ENCODE data around the gene MXI1.

The MXI1 gene

GRCh38 chr10:110207011-110207804, at the start of gene MXI1:
Gene MXI1 (plus strand): TSS chr10:110207605. CDS start chr10:110207809, 204 bp downstream.
- peak; percentile 49 for DNase-seq

- no peak for DNase-seq
Observed at GRCh38 chr10:110158051-110159005, 49.1 kb upstream of the MXI1 start.

DNA sequence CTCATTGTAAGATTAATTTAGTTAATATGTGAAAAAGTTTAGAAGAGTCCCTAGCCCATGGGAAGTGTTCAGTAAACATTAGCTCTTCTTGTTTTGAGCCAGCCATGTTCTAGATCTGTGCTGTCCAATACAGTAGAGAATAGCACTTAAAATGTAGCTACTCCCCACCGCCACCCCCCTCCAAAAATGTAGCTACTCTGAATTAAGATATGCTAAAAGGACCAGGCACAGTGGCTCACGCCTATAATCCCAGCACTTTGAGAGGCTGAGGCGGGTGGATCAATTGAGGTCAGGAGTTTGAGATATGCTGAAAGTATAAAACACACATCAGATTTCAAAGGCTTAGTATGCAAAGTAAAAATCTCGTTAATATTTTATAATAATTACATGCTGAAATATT, 47.3 kb upstream of the MXI1 start:
- DNase-seq, result no peak

DNA sequence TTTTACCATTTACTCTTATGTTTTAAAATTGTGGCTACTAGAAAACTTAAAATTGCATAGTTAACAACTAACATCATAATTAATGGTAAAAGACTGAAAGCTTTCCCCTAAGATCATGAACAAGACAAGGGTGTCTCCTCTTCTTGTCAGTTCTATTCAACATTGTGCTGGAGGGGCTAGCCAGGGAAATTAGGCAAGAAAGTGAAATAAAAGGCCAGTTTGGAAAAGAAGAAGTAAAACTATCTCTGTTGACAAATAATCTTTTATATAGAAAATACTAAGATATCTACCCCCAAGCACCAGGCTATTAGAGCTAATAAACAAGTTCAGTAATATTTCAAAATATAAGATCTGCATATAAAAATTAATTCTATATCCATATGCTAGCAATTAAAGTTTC, 46.9 kb upstream of the MXI1 start:
- DNase-seq, result no peak

GRCh38 chr10:110162741-110163145, 44.7 kb upstream of the MXI1 start:
- DNase-seq, result no peak

DNA sequence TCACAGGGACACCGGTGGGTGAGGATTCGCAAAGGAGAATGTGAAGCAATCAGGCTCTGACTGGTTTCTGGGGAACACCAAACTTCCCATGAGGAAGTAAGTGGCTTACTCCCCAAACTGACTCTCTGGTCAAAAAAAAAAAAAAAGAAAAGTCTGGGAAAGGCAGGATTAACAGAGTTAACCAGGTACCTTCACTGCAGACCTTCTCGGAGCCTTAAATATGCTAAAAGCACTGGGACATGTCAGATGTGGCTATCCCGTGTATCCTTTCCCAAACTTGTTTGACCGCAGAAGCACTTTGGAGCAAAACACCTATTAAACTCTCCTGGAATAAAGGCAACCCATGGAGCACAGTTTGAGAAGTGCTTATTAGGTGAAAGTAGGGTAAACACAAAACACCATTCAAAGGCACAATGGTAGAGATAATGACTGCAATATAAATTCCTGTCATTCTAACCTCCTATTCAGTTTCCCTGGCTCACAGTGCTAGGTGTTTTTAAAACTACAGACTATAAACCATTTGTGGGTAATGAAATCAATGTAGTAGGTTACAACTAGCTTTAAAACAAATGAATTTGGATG, 44.1 kb upstream of the MXI1 start:
- DNase-seq, result no peak

DNA sequence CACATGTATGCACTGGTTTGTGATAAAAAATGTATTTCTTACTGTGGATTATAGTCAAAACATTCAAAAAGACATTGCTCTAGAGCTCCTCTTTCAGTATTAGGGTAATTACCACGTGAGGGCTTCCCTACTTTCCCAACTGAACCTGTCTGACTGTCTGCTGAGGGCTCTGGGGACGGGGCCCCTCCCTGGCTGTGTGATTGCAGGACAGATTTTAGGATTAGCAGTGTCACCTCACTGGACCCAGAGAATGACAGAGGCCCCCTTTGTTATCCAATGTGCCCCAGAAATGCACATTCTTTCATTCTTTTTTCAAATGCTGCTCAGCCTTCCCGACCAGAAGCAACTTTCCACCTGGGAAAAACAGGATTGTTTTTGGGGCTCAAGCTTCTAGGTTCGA, 43.6 kb upstream of the MXI1 start:
- DNase-seq, result no peak

GRCh38 chr10:110165239-110165638, 42.2 kb upstream of the MXI1 start:
- DNase-seq, result no peak

DNA sequence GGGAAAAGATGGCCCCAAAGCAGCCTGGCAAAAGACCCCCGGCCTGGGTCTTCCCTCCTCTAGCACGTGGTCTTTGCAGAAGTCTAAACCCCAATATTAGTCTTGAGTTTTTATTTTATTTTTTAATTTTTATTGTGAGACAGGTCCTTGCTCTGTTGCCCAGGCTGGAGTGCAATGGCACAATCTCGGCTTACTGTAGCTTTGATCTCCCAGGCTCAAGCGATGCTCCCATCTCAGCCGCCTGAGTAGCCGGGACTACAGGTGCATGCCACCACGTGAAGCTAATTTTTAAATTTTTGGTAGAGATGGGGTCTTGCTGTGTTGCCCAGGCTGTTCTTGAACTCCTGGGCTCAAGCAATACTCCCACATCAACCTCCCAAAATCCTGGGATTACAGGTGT, 40.3 kb upstream of the MXI1 start:
- DNase-seq, result no peak

- no peak for DNase-seq
Observed at GRCh38 chr10:110168601-110169481, 38.6 kb upstream of the MXI1 start.

DNA sequence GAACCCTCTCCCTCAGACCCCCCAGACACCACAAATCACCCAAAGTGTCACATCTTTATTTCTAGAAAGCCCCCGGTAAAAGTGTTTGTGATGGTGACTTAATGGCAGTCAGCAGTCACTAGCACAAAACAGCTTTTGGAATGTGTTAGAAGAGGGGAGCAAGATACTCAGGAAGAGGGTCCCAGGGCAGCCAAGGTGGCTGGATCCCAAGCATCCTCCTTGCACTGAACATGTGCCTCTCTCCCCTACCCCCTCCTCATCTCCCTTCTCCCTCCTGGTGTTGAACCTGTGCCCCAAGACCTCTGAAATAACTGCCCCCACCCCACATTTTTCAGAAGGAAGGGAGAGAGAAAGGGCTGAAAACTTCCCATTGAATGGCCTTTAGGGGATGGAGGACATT, 37.8 kb upstream of the MXI1 start:
- no peak for DNase-seq

DNA sequence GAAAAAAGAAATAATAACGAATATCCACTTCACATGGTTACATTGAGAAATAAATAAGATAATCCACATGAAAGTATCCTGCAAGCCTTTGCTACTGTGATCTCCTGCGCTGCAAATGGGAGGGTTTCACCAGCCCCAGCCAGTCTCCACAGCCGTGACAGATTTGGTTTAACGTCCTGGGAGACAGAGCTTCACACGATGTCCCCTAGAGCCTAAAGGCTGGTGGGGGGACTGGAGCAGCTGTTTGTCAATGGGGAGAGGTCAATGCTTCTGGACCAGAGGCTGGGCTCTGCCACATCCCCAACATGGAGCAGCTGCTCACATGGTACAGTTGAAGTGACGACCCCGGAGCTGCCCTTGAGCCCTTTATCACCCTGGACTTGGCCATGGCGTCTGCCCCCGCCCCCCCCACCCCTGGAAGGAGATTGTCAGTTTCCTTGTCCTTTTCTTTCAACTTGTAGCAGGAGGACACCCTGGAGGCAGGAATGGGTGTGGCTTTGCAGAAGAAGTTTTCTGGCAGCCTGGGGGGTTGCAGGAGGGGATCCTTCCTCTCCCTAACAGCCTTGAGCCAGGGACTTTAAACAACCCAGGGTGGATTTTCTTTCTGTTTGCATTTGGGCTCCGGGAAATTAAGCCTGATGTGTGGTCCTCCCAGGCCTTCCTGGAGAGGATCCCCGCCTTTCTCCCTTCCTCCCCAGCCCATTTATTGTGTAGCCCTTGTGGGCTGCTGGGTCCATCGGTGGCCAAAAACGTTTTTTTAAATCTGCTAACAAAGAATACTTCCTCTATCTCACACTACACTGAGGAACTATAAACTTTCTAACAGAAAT, 37.0 kb upstream of the MXI1 start:
- DNase-seq, result no peak

DNA sequence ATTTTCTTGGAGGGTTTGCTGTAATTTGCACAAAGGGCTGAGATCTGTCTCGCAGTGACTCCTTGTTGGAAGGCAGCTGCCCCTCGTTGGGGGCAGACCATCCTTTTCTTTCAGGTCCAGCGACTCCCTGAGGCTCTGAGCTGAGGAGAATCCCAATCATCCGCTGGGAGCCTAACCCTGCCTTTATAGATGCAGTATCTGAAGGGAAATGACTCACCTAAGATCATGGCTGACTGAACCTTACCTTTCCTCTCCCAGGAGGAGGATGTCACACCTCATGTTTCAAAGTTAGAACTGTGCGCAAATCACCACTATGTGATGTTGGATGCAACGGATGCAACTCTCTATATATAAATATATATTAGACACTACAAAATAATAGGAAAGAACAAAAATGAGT, 36.4 kb upstream of the MXI1 start:
- no peak for DNase-seq

DNA sequence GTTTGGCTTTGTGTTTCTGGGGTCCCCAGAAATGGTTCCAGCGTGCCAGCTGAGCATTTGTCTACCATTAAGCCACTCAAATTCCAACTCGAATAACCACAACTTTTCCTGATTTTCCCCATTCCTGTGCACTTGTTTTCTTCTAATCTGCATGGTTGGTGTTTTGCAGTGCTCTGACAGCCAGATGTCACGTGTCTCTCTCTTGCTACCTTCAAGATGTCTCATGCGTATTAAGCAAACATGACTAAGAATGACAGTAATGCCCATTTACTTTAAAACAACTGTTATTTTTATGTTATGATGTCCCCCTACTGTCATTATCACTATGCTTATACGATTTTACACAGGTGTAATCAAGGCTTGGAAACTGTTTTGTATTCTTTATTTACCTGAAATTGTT, 35.2 kb upstream of the MXI1 start:
- DNase-seq, result no peak

DNA sequence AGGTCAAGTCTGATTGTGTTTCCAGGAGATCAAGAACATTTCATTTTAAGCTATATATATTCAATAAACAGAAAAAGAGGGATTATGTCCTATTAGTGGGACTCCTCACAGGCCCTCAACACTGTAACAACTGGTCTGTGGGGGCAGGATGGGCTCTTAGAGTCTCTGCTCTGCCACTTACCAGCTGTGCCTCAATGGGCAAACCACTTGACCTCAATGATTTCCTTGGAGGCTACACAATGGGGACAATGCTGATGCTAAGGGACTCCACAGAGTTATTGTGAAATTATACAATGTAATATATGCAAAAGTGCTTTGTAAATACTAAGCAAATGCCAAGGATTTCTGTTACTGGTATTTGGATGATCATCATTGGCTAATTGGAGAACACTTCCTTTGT, 33.2 kb upstream of the MXI1 start:
- no peak for DNase-seq

DNA sequence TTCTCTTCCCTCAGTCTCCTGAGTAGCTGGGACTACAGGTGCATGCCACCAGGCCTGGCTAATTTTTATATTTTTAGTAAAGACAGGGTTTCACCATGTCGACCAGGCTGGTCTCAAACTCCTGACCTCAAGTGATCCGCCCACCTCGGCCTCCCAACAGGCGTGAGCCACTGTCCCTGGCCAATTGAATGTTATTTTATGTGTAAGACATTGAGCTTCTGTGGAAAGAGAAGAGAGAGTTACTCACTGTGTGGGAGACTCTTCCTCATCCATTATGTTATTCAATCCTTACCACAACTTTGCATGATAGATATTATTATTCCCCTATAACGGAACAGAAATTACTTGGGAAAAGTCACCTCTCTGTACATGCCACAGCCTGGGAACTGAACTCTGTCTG, 32.6 kb upstream of the MXI1 start:
- DNase-seq, result no peak

DNA sequence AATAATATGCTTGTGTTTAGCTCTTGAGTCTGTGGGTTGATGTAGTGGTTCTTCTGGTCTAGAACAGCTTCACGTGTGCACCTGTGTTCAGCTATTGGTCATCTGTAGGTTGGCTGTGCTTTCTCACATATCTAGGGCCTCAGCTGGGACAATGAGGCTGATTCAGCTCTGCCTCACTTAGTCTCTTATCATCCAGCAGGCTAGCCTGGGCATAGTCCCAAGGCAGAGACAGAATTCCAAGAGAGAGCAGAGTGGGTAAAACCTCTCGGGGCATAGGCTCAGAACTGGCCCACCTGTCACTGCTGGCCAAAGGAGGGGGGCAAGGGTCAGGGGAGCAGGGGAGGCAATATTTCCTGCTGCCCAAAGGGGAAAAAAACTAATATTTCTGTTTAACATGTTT, 32.0 kb upstream of the MXI1 start:
- DNase-seq, result no peak

DNA sequence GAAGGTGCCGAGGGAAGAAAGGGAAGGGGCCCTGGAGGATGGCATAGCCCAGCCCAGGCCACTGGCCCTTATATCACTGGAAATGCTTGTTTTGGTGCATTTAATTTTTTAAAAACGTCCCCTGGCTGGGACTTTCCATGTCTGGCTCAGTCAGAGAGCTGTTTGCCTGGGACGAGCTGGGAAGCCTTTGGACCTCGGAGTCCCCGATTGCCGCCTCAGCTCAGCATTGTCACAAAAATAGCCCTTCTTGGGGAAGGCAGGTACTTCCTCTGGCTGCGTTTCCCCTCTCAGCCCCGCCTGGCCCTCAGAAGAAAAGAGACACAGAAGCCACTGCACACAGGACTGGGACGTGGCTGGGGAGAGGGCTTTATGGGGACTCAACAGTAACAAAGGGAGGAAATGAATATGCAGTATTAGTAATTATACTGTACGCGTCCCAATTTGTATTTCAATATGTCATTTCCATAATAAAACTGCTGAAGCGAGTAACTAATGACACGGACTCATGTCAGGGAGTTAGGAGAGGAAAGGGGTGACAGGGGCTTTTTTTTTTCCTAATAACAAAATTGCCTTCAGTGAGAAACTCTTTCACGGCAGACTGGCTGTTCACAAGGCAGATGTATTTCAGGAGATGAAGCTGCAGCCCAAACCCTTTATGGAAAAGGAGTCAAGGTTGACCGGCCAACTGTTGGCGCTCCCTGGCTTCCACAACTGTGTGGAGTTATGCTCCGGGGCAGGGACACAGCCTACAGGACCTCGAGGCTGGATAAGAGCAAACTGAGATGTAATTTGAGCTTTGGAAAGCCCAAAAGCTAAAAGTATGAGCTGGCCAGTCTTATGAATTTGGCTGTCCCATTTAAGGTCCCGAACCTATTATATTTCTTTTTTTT, 31.0 kb upstream of the MXI1 start:
- no peak for DNase-seq

DNA sequence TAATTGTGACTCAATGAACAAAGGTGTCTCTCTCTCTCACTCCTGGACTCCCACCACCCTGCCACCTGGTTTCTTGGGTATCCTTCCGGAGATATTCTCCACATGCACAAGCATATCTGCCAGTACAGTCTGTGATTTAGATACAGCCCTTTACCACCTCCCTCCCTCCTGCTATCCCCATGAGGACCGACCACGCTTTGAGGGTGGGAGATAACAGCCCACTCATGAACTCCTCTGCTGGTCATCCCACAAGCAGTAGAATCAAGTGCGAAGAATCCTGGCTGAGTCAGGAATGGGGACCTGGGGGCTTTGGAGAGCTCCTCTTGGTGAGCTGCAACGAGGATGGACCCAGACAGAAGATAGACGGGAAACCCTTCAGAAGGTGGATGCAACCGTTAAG, 28.2 kb upstream of the MXI1 start:
- DNase-seq, result no peak

DNA sequence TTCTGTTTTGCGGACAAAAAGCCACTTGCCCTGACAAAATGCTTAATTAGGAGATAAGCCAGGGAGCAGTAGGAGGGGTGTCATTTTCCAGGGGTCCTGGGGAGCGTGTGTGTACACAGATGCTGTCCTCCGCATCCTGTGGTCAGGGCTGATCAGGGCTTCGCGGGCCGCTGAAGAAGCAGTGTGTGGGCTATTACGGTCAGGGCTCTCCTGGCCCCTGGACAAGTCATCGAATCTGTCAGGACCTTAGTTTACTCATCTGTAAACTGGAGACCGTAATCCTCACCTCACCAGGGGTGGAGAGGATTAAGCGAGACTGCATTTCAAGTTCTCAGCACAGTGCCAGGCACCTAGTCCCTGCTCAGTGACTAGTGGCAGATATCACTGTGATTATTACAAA, 26.0 kb upstream of the MXI1 start:
- DNase-seq, result no peak

GRCh38 chr10:110181911-110182310, 25.5 kb upstream of the MXI1 start:
- DNase-seq, result no peak

Data from NCI-H446 treated with DMSO at 0.1 percent for 48 hours (cell line).